Islet precursor cell (in vitro differentiated cells): ENCODE measurements around the gene HFM1.

Experiments
- DNase-seq: peaks from one replicate; pipeline ENCODE4 v3.0.0-alpha.2; 2018

The HFM1 gene

DNA sequence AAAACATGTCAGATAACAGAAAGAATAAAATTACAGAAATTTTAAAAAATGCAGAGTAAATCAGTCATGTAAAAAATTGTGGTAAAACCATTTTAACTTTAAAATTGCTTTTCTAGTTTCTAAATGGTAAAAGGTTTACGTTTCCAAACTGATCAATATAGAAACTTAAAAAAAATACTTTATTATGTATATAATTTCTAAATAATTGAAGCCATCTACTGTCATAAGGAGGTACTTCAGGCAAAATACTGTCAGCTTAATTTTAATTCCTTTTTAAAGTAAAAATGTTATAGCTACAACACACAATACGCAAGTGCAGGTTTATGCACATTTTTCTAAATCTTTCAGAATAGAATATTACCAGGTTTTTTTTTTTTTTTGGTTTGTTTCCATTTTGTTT lies 159.9 kb downstream of the HFM1 start:
- no peak for DNase-seq

DNA sequence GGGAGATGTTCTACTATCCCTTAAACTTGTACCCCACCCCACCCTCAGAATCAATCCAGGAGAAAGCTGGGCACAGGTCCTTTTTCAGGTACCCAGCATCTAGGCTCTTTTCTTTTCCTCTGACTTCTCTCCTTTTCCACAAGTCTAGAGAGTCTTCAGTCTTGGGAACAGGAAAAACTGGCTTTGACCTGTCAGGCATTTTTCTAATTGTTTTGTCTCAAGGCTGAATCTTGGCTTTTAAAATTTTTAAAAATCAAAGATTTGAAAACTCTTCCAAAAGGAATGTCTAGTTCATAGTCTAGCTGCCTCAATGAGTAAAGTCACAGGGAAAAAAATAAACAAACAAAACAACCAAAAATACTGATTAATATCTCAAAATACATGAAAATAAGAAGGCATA lies 161.5 kb downstream of the HFM1 start:
- DNase-seq: no peak

DNA sequence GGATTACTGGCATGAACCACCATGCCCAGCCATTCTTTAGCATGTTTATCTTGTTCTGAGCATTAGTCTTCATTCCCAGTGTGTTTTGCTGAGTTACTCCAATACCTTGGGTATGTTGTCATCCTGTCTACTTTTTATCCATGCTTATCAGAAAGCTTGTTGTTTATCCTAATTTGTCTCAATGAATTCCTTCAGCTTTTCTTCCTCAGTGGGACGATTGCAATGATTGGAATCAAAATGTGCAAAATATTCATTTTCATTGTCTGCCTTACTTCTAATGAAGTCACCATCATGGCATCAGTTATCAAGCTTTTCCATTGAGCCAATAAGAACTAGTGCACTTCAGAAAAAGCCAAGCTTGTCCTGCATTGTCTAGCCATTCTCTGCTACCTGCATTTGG lies 170.5 kb downstream of the HFM1 start:
- no peak for DNase-seq

- DNase-seq: peak; percentile 60
Measured at GRCh38 chr1:91226741-91227140, 177.9 kb downstream of the HFM1 start.

- DNase-seq: no peak
Measured at GRCh38 chr1:91224878-91225277, 179.8 kb downstream of the HFM1 start.

DNA sequence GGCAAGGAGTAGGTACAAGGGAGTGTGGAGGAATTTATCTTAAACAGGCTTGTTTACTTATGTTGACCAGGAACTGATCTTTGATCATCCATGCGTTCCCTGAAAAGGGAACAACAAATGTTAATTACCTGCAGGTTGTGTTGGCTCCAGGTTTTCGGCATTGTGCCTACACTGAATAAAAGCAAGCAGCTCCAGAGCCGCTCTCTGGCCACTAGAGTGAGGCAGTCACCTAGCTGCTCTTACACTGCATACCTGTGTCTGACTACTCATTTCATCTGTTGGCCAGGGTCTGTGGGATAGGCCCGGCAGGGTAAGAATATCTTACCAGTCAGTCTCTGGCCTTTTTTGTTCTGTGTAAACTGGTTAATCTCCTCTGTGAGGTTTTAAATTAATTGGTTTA lies 183.6 kb downstream of the HFM1 start:
- no peak for DNase-seq

GRCh38 chr1:91217911-91218310 lies 186.7 kb downstream of the HFM1 start:
- no peak for DNase-seq
